Stomach (tissue), 4 donors: ENCODE results near the gene KIRREL1.

ENCODE experiments used
- POLR2A ChIP-seq, 4 donors: fragments of 450-650 bp; IDR thresholded peaks; one replicate each; pipeline ENCODE4 v1.6.1; 2016; ENCODE audit warnings: antibody characterized with exemption in 4 of 4, control low read depth in 2 of 4, mild to moderate bottlenecking in 1 of 4, moderate library complexity in 1 of 4
- TF ChIP-seq, protein P1 (sequence below), 7 experiments: fragments of 450-650 bp in 4 of 7; fragments of 200-600 bp in 3 of 7; sonication (generic) in 3 of 7; IDR thresholded peaks; one replicate each; pipeline ENCODE4 v1.5.1; 2016 to 2019; ENCODE audit warnings: antibody characterized with exemption in 7 of 7, control low read depth in 2 of 7, mild to moderate bottlenecking in 1 of 7

DNA sequence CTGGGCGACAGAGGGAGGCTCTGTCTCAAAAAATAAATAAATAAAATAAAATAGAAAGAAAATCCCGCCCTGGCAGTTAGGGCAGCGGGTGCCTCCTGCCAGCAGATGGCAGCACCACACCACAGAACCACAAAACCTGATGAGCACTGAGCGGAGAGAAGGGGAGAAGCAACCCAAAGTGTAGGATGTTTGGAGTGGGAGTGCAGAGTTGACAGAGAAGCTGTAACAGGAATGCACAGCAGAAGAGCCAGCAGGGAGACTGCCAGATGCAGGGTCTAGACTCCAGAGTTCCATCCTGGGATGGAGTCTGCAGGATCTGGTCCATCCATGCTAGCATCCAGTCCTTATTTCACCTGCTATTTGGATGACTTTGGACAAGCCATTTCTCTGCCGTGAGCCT, 29.7 kb upstream of the KIRREL1 start:
- TF ChIP-seq, protein P1, sequence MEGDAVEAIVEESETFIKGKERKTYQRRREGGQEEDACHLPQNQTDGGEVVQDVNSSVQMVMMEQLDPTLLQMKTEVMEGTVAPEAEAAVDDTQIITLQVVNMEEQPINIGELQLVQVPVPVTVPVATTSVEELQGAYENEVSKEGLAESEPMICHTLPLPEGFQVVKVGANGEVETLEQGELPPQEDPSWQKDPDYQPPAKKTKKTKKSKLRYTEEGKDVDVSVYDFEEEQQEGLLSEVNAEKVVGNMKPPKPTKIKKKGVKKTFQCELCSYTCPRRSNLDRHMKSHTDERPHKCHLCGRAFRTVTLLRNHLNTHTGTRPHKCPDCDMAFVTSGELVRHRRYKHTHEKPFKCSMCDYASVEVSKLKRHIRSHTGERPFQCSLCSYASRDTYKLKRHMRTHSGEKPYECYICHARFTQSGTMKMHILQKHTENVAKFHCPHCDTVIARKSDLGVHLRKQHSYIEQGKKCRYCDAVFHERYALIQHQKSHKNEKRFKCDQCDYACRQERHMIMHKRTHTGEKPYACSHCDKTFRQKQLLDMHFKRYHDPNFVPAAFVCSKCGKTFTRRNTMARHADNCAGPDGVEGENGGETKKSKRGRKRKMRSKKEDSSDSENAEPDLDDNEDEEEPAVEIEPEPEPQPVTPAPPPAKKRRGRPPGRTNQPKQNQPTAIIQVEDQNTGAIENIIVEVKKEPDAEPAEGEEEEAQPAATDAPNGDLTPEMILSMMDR (IDR thresholded peaks at IDR 0.05): peak in 6 of 7 experiments; percentile 19 to 94 (median 82)
- no peak for TF ChIP-seq POLR2A (IDR thresholded peaks at IDR 0.05)
